Tibial nerve (tissue), 4 donors: Measurements from ENCODE around the gene SKI. TPM values are rescaled to one million over a fixed set of nuclear protein-coding genes. Genes with fewer than 3 reads are reported as not detected.
A peak's percentile ranks its signal among the peaks of the same experiment; 100 is the strongest.

Experiments
- DNase-seq, 2 donors: peaks; one replicate each; pipeline ENCODE4 v3.0.0-alpha.2; 2019; ENCODE audit warnings: low spot score in 2 of 2
- H3K27ac ChIP-seq, 4 donors: fragments of 200-600 bp; sonication (generic) in 3 of 4; one replicate each; pipeline ENCODE4 v1.5.1; 2017 to 2019; ENCODE audit warnings: mild to moderate bottlenecking in 1 of 4
- H3K27me3 ChIP-seq, 2 donors: fragments of 200-600 bp; sonication (generic) in 1 of 2; one replicate each; pipeline versions ENCODE4 v1.5.1 to v1.6.0; 2017 to 2019
- H3K36me3 ChIP-seq, 3 donors: fragments of 200-600 bp; sonication (generic); one replicate each; pipeline ENCODE4 v1.5.1; 2018 to 2019
- H3K4me1 ChIP-seq, 4 donors: fragments of 200-600 bp; sonication (generic) in 3 of 4; one replicate each; pipeline ENCODE4 v1.5.1; 2017 to 2019
- H3K4me3 ChIP-seq, 4 donors: fragments of 200-600 bp; sonication (generic) in 3 of 4; one replicate each; pipeline ENCODE4 v1.5.1; 2017 to 2019; ENCODE audit warnings: mild to moderate bottlenecking in 1 of 4, moderate library complexity in 1 of 4
- H3K9me3 ChIP-seq, 4 donors: fragments of 200-600 bp; sonication (generic) in 3 of 4; one replicate each; pipeline ENCODE4 v1.5.1; 2017 to 2019
- EP300 ChIP-seq, 2 donors: sonication (generic); formaldehyde crosslinking; IDR thresholded peaks; one replicate each; pipeline ENCODE4 v1.6.1; 2017; ENCODE audit warnings: antibody characterized with exemption in 2 of 2, mild to moderate bottlenecking in 1 of 2
- POLR2A ChIP-seq, 2 donors: fragments of 450-650 bp; IDR thresholded peaks; one replicate each; pipeline ENCODE4 v1.6.1; 2017; ENCODE audit warnings: antibody characterized with exemption in 2 of 2, mild to moderate bottlenecking in 2 of 2, moderate library complexity in 2 of 2
- WGBS, 2 donors: methylation state at CpG; one replicate each; pipeline ENCODE4 v1.1.5; 2018; 5-methylcytosine and 5-hydroxymethylcytosine counted together
- total RNA-seq, 4 donors: library from RNA; depleted of rRNA; stranded (reverse); fragments of >200 nt; gene quantifications; one replicate each; pipeline ENCODE4 v1.1.0, GENCODE V29; 2016
- TF ChIP-seq, protein P1 (sequence below), 5 experiments: fragments of 200-600 bp in 3 of 5; fragments of 450-650 bp in 2 of 5; sonication (generic) in 3 of 5; IDR thresholded peaks; one replicate each; pipeline ENCODE4 v1.5.1; 2016 to 2019; ENCODE audit warnings: antibody characterized with exemption in 5 of 5, mild to moderate bottlenecking in 3 of 5, moderate library complexity in 2 of 5

The SKI gene
- total RNA-seq, 4 donors from 2014 or later, result 62.8 to 100 (median 72.2) TPM

DNA sequence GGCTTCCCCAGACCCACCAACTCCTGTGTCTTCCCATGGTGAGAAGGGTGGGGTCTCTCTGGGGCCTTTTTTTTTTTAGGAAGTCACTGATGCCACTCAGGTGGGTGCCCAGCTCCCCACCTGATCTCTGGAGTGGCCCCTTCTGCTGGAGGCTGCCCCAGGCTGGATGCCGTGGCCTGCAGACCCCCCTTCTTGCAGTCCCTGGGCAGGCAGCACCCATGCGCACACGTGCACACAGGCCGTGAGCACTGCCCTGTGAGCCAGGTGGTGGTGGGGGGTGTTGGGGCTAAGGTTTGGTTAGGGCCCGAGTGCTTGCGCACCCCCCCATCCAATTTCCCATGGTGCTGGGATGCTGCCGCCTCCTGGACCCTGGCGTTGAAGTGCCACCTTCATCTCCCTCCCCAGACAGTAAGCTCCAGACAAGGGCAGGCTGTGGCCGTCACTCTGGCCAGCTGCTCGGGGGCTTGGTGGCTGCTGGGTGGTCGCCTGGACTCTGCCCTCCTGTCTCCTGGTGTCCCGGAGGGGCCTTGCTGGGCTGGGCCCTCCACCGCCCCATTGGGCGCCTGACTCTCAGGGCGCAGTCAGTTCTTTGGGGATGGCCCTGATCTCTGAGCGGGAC is 50.6 kb downstream of the SKI start:
- 35 to 36% methylated on average over 4 to 13 of the region's 16 CpGs for WGBS, 2 donors
- Histone ChIP-seq H3K36me3 (peaks cover 0 to 10% (median 0%) of the 10 kb centered on the region in 3 donors), H3K27me3 (no peaks in the 10 kb centered on the region), H3K4me3 (no peak overlapping the region), H3K4me1 (peaks cover 4 to 76% (median 73%) of the 10 kb centered on the region in 4 donors), H3K9me3 (no peaks in the 10 kb centered on the region), H3K27ac (peak overlapping the region; percentile 17 to 92 (median 62))
- DNase-seq, result no peak
- TF ChIP-seq POLR2A (IDR thresholded peaks at IDR 0.05) (no peak), EP300 (IDR thresholded peaks at IDR 0.05) (no peak)
- TF ChIP-seq, protein P1, sequence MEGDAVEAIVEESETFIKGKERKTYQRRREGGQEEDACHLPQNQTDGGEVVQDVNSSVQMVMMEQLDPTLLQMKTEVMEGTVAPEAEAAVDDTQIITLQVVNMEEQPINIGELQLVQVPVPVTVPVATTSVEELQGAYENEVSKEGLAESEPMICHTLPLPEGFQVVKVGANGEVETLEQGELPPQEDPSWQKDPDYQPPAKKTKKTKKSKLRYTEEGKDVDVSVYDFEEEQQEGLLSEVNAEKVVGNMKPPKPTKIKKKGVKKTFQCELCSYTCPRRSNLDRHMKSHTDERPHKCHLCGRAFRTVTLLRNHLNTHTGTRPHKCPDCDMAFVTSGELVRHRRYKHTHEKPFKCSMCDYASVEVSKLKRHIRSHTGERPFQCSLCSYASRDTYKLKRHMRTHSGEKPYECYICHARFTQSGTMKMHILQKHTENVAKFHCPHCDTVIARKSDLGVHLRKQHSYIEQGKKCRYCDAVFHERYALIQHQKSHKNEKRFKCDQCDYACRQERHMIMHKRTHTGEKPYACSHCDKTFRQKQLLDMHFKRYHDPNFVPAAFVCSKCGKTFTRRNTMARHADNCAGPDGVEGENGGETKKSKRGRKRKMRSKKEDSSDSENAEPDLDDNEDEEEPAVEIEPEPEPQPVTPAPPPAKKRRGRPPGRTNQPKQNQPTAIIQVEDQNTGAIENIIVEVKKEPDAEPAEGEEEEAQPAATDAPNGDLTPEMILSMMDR (IDR thresholded peaks at IDR 0.05), result no peak

GRCh38 chr1:2279210-2279639 is 51.1 kb downstream of the SKI start:
- 2 to 6% methylated on average over 11 to 13 of the region's 13 CpGs for WGBS, 2 donors
- Histone ChIP-seq H3K27ac (peak overlapping the region; percentile 17 to 92 (median 62)), H3K4me1 (peaks cover 4 to 76% (median 73%) of the 10 kb centered on the region in 4 donors), H3K9me3 (no peaks in the 10 kb centered on the region), H3K4me3 (no peak overlapping the region), H3K27me3 (no peaks in the 10 kb centered on the region), H3K36me3 (peaks cover 0 to 10% (median 0%) of the 10 kb centered on the region in 3 donors)
- DNase-seq, result no peak
- peak in 1 of 2 donors; percentile 11 for TF ChIP-seq EP300 (IDR thresholded peaks at IDR 0.05)
- TF ChIP-seq, protein P1 (IDR thresholded peaks at IDR 0.05), result no peak
- no peak for TF ChIP-seq POLR2A (IDR thresholded peaks at IDR 0.05)

DNA sequence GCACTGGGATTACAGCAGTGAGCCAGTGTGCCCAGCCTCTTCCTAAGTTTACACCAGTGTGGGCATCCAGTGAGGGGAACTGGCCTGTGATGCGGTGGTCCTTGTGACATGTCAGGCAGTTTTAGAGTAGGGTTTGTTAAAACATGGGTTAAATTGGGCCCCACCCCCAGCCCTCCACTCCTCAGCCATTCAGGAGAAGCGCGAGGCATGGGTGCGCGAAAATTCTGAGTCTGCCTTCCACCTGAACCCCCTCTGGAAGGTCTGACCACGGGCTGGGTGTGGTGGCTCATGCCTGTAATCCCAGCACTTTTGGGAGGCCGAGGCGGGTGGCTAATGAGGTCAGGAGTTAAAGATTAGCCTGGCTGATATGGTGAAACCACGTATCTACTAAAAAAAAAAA is 51.7 kb downstream of the SKI start:
- WGBS, 2 donors, result 39 to 45% methylated on average over 9 of the region's 9 CpGs
- H3K4me1 ChIP-seq, result peaks cover 4 to 76% (median 70%) of the 10 kb centered on the region in 4 donors
- no peak overlapping the region for H3K4me3 ChIP-seq
- DNase-seq, result no peak
- TF ChIP-seq, protein P1 (IDR thresholded peaks at IDR 0.05), result no peak
- TF ChIP-seq EP300 (IDR thresholded peaks at IDR 0.05) (no peak), POLR2A (IDR thresholded peaks at IDR 0.05) (no peak)
- H3K36me3 ChIP-seq, result peaks cover 0 to 10% (median 0%) of the 10 kb centered on the region in 3 donors
- H3K27me3 ChIP-seq, result no peaks in the 10 kb centered on the region
- peak overlapping the region in 3 of 4 donors; percentile 52 to 92 (median 72) for H3K27ac ChIP-seq
- no peaks in the 10 kb centered on the region for H3K9me3 ChIP-seq

DNA sequence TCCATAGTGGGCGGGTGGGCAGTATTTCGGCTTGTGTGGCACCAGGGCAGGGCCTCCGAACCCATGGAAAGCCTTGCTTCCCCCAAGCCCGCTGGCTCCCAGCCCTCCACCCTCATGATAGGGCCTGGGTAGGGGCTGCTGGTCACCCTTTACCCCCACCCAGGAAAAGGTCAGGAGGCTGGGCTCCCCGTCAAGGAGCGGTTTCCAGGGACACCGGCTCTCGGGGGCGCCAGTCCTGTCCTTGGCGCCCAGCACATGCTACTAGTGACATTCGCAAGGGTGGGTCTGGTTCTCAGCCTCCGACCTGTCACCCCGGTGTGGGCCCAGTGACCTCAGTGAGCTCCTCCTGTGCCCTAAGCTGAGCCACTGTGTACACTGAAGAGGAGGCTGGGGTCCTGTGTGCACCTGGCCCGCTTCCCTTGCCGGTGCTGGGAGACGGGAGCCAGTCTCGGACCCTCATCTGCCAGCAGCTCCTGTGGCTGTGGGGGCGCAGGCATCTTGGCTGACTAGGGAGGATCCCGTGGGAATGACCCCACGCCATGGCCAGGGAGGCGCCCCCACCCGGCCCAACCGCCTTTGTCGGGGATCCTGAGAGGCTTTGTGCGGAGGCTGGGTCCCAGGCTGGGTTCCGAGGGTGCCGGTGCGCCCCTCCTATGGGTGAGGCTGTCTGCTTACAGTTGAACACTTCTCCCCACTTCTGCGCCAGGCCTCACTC is 54.6 kb downstream of the SKI start:
- TF ChIP-seq EP300 (IDR thresholded peaks at IDR 0.05) (no peak), POLR2A (IDR thresholded peaks at IDR 0.05) (no peak)
- TF ChIP-seq, protein P1 (IDR thresholded peaks at IDR 0.05), result no peak
- H3K4me1 ChIP-seq, result peaks cover 4 to 73% (median 44%) of the 10 kb centered on the region in 4 donors
- peaks cover 0 to 7% (median 0%) of the 10 kb centered on the region in 3 donors for H3K36me3 ChIP-seq
- DNase-seq, result no peak
- H3K27ac ChIP-seq, result peak overlapping the region in 2 of 4 donors; percentile 10 to 61
- 85 to 91% methylated on average over 8 to 28 of the region's 29 CpGs for WGBS, 2 donors
- no peak overlapping the region for H3K4me3 ChIP-seq
- no peaks in the 10 kb centered on the region for H3K27me3 ChIP-seq
- H3K9me3 ChIP-seq, result no peaks in the 10 kb centered on the region
